Upper lobe of left lung (tissue), 4 donors: ENCODE measurements around the gene TLE3.

Experiments
- EP300 ChIP-seq, 4 donors: sonication (generic); formaldehyde crosslinking; IDR thresholded peaks; one replicate each; pipeline ENCODE4 v1.5.1; 2017; ENCODE audit warnings: antibody characterized with exemption in 4 of 4, control low read depth in 2 of 4
- POLR2A ChIP-seq, 4 donors: fragments of 450-650 bp; IDR thresholded peaks; one replicate each; pipeline ENCODE4 v1.5.1; 2016 to 2017; ENCODE audit warnings: antibody characterized with exemption in 4 of 4, mild to moderate bottlenecking in 2 of 4
- POLR2AphosphoS5 ChIP-seq, 2 donors: sonication (generic); formaldehyde crosslinking; IDR thresholded peaks; one replicate each; pipeline ENCODE4 v1.5.1; 2017; ENCODE audit warnings: antibody characterized with exemption in 2 of 2
- TF ChIP-seq, protein P1 (sequence below), 6 experiments: fragments of 450-650 bp in 4 of 6; fragments of 200-600 bp in 2 of 6; sonication (generic) in 2 of 6; IDR thresholded peaks; one replicate each; pipeline ENCODE4 v1.5.1; 2016 to 2019; ENCODE audit warnings: antibody characterized with exemption in 6 of 6

DNA sequence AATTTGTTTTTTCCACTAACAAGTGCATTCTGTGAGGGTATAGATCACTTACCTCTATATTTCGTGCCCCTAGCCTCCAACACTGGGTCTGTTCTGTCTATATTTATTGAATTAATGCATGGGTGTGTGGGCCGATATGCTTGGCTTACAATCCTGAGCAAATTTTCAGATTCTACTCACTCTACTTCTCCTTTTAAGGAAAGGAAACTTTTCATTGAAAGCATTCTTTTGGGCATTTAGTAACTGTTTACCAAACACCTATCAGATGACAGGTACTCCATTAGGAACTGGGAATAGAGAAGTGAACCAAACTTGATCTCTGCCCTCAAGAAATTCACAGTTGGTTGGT, 60.5 kb downstream of the TLE3 start:
- TF ChIP-seq POLR2AphosphoS5 (IDR thresholded peaks at IDR 0.05) (no peak), POLR2A (IDR thresholded peaks at IDR 0.05) (no peak), EP300 (IDR thresholded peaks at IDR 0.05) (no peak)
- TF ChIP-seq, protein P1, sequence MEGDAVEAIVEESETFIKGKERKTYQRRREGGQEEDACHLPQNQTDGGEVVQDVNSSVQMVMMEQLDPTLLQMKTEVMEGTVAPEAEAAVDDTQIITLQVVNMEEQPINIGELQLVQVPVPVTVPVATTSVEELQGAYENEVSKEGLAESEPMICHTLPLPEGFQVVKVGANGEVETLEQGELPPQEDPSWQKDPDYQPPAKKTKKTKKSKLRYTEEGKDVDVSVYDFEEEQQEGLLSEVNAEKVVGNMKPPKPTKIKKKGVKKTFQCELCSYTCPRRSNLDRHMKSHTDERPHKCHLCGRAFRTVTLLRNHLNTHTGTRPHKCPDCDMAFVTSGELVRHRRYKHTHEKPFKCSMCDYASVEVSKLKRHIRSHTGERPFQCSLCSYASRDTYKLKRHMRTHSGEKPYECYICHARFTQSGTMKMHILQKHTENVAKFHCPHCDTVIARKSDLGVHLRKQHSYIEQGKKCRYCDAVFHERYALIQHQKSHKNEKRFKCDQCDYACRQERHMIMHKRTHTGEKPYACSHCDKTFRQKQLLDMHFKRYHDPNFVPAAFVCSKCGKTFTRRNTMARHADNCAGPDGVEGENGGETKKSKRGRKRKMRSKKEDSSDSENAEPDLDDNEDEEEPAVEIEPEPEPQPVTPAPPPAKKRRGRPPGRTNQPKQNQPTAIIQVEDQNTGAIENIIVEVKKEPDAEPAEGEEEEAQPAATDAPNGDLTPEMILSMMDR (IDR thresholded peaks at IDR 0.05), result no peak
